H9 (cell line): ENCODE results near the gene NUDT8. TPM values are rescaled to one million over a fixed set of nuclear protein-coding genes. Genes with fewer than 3 reads are reported as not detected.

ENCODE experiments used
- DNase-seq: peaks from one replicate; pipeline ENCODE4 v3.0.0-alpha.2; 2017
- H2AFZ ChIP-seq: one replicate; pipeline ENCODE4 v1.6.1; 2013; ENCODE audit warnings: mild to moderate bottlenecking, low read length, control low read depth, moderate library complexity
- H2AK5ac ChIP-seq: 2 replicates; pipeline ENCODE4 v1.6.1; 2013; ENCODE audit warnings: low read length, control low read depth, mixed read lengths; ENCODE audit not compliant: insufficient read length
- H2BK120ac ChIP-seq: one replicate; pipeline ENCODE4 v1.6.1; 2013; ENCODE audit warnings: low read depth, mild to moderate bottlenecking, low read length, control low read depth, inconsistent platforms; ENCODE audit not compliant: poor library complexity, severe bottlenecking
- H2BK12ac ChIP-seq: 2 replicates; pipeline ENCODE4 v1.6.1; 2013; ENCODE audit warnings: low read length, control low read depth, mixed read lengths, low read depth; ENCODE audit not compliant: insufficient read length
- H2BK15ac ChIP-seq: 2 replicates; pipeline ENCODE4 v1.6.1; 2013; ENCODE audit warnings: low read depth, low read length, control low read depth
- H2BK20ac ChIP-seq: one replicate; pipeline ENCODE4 v1.6.1; 2013; ENCODE audit warnings: low read depth, mild to moderate bottlenecking, low read length, control low read depth, inconsistent platforms; ENCODE audit not compliant: poor library complexity, severe bottlenecking
- H2BK5ac ChIP-seq: 2 replicates; pipeline ENCODE4 v1.6.1; 2013; ENCODE audit warnings: low read length, control low read depth, mixed read lengths; ENCODE audit not compliant: insufficient read length
- H3K14ac ChIP-seq: 2 replicates; pipeline ENCODE4 v1.6.1; 2013; ENCODE audit warnings: low read length, control low read depth; ENCODE audit not compliant: insufficient read depth
- H3K18ac ChIP-seq: 2 replicates; pipeline ENCODE4 v1.6.1; 2013; ENCODE audit warnings: low read depth, mild to moderate bottlenecking, mixed read lengths, low read length, control low read depth; ENCODE audit not compliant: insufficient read length
- H3K23ac ChIP-seq: 2 replicates; pipeline ENCODE4 v1.6.1; 2013; ENCODE audit warnings: low read length, control low read depth, mixed read lengths, low read depth; ENCODE audit not compliant: insufficient read length
- H3K23me2 ChIP-seq: 2 replicates; pipeline ENCODE4 v1.6.1; 2013; ENCODE audit warnings: low read depth, mild to moderate bottlenecking, mixed read lengths, low read length, control low read depth; ENCODE audit not compliant: insufficient read length, poor library complexity, severe bottlenecking
- H3K27ac ChIP-seq: 2 replicates; pipeline ENCODE4 v1.5.1; 2013; ENCODE audit warnings: low read length, control low read depth, mixed read lengths, low read depth; ENCODE audit not compliant: insufficient read length
- H3K27me3 ChIP-seq: 2 replicates; pipeline ENCODE4 v1.6.1; 2013; ENCODE audit warnings: low read length, control low read depth, inconsistent platforms; ENCODE audit not compliant: insufficient read depth
- H3K4ac ChIP-seq: 2 replicates; pipeline ENCODE4 v1.6.1; 2013; ENCODE audit warnings: low read depth, mild to moderate bottlenecking, control low read depth, inconsistent platforms, low read length, moderate library complexity
- H3K4me1 ChIP-seq: 2 replicates; pipeline ENCODE4 v1.6.1; 2013; ENCODE audit warnings: low read length, control low read depth, inconsistent platforms; ENCODE audit not compliant: insufficient read depth
- H3K4me2 ChIP-seq: 2 replicates; pipeline ENCODE4 v1.6.1; 2013; ENCODE audit warnings: low read length, control low read depth, mixed read lengths; ENCODE audit not compliant: insufficient read length, insufficient read depth
- H3K56ac ChIP-seq: 2 replicates; pipeline ENCODE4 v1.6.1; 2013; ENCODE audit warnings: low read depth, mild to moderate bottlenecking, mixed read lengths, low read length, control low read depth; ENCODE audit not compliant: insufficient read length
- H3K79me1 ChIP-seq: 2 replicates; pipeline ENCODE4 v1.6.1; 2013; ENCODE audit warnings: low read depth, mild to moderate bottlenecking, moderate library complexity, low read length, control low read depth, inconsistent platforms; ENCODE audit not compliant: insufficient read depth, poor library complexity, severe bottlenecking
- H3K79me2 ChIP-seq: 2 replicates; pipeline ENCODE4 v1.6.1; 2013; ENCODE audit warnings: low read length, control low read depth, inconsistent platforms; ENCODE audit not compliant: insufficient read depth
- H3K9ac ChIP-seq: 2 replicates; pipeline ENCODE4 v1.6.1; 2013; ENCODE audit warnings: low read length, control low read depth, mixed read lengths; ENCODE audit not compliant: insufficient read length; ENCODE audit errors: extremely low read depth
- H3K9me3 ChIP-seq: one replicate; pipeline ENCODE4 v1.6.1; 2013; ENCODE audit warnings: low read depth, low read length, inconsistent platforms; ENCODE audit not compliant: control insufficient read depth
- H3T11ph ChIP-seq: one replicate; pipeline ENCODE4 v1.6.1; 2013; ENCODE audit warnings: mild to moderate bottlenecking, low read length, control low read depth, inconsistent platforms
- H4K20me1 ChIP-seq: one replicate; pipeline ENCODE4 v1.6.1; 2013; ENCODE audit not compliant: control insufficient read depth, insufficient read length, insufficient read depth
- H4K5ac ChIP-seq: 2 replicates; pipeline ENCODE4 v1.6.1; 2013; ENCODE audit warnings: low read depth, mild to moderate bottlenecking, mixed read lengths, low read length, control low read depth; ENCODE audit not compliant: insufficient read length
- H4K8ac ChIP-seq: replicated peaks from 2 replicates; pipeline ENCODE4 v1.6.1; 2013; ENCODE audit warnings: low read length, control low read depth, mixed read lengths, low read depth; ENCODE audit not compliant: insufficient read length
- H4K91ac ChIP-seq: 2 replicates; pipeline ENCODE4 v1.6.1; 2013; ENCODE audit warnings: low read depth, mild to moderate bottlenecking, moderate library complexity, mixed read lengths, low read length, control low read depth; ENCODE audit not compliant: insufficient read length
- H3K27ac Mint-ChIP-seq, 3 experiments: 2 replicates in 2 of 3; 3 replicates in 1 of 3; pipeline ENCODE4 v1.8.0; 2020 to 2021; ENCODE audit warnings: mixed read lengths in 3 of 3, mild to moderate bottlenecking in 1 of 3, moderate library complexity in 1 of 3
- H3K27me3 Mint-ChIP-seq: 2 replicates; pipeline ENCODE4 v1.8.0; 2021; ENCODE audit warnings: low read depth, mild to moderate bottlenecking, moderate library complexity, mixed read lengths
- H3K36me3 Mint-ChIP-seq, 3 experiments: 2 replicates in 2 of 3; 3 replicates in 1 of 3; pipeline ENCODE4 v1.8.0; 2020 to 2021; ENCODE audit warnings: low read depth in 3 of 3, mixed read lengths in 3 of 3; ENCODE audit not compliant: insufficient read depth in 1 of 3
- H3K4me1 Mint-ChIP-seq, 2 experiments: 2 replicates each; pipeline ENCODE4 v1.8.0; 2020; ENCODE audit warnings: mixed read lengths in 2 of 2
- H3K4me3 Mint-ChIP-seq, 2 experiments: 2 replicates in 1 of 2; 3 replicates in 1 of 2; pipeline ENCODE4 v1.8.0; 2020 to 2021; ENCODE audit warnings: mild to moderate bottlenecking in 2 of 2, mixed read lengths in 2 of 2, moderate library complexity in 1 of 2
- H3K9me3 Mint-ChIP-seq, 2 experiments: 2 replicates in 1 of 2; 3 replicates in 1 of 2; pipeline ENCODE4 v1.8.0; 2020; ENCODE audit warnings: mild to moderate bottlenecking in 2 of 2, mixed read lengths in 2 of 2, moderate library complexity in 1 of 2
- WGBS: extraction: QIAGEN DNeasy Blood & Tissue Kit; methylation state at CpG from one replicate; pipeline ENCODE4 v1.1.7; 2013; ENCODE audit warnings: missing lambda C conversion rate, low lambda C conversion rate, mixed read lengths; ENCODE audit not compliant: insufficient read length; ENCODE audit errors: extremely low coverage; 5-methylcytosine and 5-hydroxymethylcytosine counted together
- total RNA-seq: library from RNA; stranded (reverse); gene quantifications from 2 replicates; pipeline ENCODE4 v1.2.1, GENCODE V29; 2021
- TF ChIP-seq, protein P1 (sequence below): fragments of 200-600 bp; sonication (generic); conservative IDR thresholded peaks from 3 replicates; pipeline ENCODE4 v1.8.0; 2021; ENCODE audit warnings: antibody characterized with exemption, mild to moderate bottlenecking

The NUDT8 gene
- total RNA-seq, 1 experiment from 2014 or later = 6.5 TPM

DNA sequence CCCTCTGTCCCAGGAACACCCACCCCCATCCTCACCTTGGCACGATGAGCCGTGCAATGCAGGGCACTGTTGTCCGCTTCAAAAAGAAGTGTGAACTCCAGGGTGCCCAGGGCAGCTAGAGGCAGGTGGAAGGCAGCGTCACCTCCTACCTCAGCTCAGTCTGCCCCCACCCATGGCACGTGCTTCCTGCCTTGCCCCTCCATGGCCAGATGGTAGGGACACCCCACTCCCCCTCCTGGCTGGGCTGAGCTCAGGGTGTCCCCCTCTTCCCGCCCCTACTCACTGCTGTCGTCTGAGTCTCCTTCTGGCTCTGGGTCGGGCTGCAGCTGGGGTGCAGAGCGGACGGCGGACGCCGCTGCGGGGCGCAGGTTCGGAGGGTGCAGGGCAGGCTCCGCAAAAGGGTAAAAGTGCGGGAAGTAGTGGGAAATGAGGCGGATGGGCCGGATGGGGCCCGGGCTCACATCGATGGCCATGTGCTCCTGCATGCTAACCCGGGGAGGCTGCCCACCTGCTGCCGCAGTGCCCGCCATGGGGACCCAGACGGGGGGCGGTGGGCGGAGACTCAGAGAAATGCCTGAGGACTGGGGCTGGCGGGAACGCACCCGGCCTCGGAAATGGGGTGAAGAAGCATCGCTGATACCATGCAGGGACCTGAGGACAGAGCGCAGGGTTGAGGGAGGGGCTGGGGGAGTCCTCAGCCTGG lies 13.9 kb downstream of the NUDT8 start:
- Mint-ChIP-seq H3K36me3 (peaks cover 12 to 16% (median 14%) of the 10 kb centered on the region in 3 experiments), H3K4me3 (no peak overlapping the region), H3K27ac (no peak overlapping the region; a peak in 1 of 7 replicates), H3K4me1 (peaks cover 35 to 49% of the 10 kb centered on the region in 2 experiments), H3K27me3 (peaks cover 40% of the 10 kb centered on the region), H3K9me3 (peaks cover 0 to 6% of the 10 kb centered on the region in 2 experiments; a peak in 2 of 5 replicates)
- Histone ChIP-seq H3K56ac (no peak overlapping the region), H3K4ac (no peak overlapping the region), H3K4me2 (no peak overlapping the region), H3K18ac (no peak overlapping the region), H3K4me1 (peaks cover 7% of the 10 kb centered on the region; the same call in 1 of the 2 replicates), H2BK12ac (no peak overlapping the region), H3K27me3 (peaks cover 3% of the 10 kb centered on the region; the same call in 1 of the 2 replicates), H3K79me1 (no peaks in the 10 kb centered on the region), H2BK20ac (no peak overlapping the region), H3K9me3 (no peaks in the 10 kb centered on the region), H4K91ac (no peak overlapping the region), H2BK5ac (no peak overlapping the region), H2BK15ac (no peak overlapping the region), H2BK120ac (no peak overlapping the region), H3K9ac (no peak overlapping the region), H3K23ac (no peak overlapping the region), H3K27ac (no peak overlapping the region), H4K20me1 (no peaks in the 10 kb centered on the region), H3K14ac (no peak overlapping the region), H3T11ph (no peak overlapping the region), H2AK5ac (no peak overlapping the region), H4K5ac (no peak overlapping the region), H4K8ac (no peak overlapping the region), H2AFZ (no peak overlapping the region), H3K79me2 (no peaks in the 10 kb centered on the region), H3K23me2 (no peaks in the 10 kb centered on the region)
- DNase-seq = no peak
- no CpG with 5 or more reads among the region's 34 CpGs for WGBS
- TF ChIP-seq, protein P1, sequence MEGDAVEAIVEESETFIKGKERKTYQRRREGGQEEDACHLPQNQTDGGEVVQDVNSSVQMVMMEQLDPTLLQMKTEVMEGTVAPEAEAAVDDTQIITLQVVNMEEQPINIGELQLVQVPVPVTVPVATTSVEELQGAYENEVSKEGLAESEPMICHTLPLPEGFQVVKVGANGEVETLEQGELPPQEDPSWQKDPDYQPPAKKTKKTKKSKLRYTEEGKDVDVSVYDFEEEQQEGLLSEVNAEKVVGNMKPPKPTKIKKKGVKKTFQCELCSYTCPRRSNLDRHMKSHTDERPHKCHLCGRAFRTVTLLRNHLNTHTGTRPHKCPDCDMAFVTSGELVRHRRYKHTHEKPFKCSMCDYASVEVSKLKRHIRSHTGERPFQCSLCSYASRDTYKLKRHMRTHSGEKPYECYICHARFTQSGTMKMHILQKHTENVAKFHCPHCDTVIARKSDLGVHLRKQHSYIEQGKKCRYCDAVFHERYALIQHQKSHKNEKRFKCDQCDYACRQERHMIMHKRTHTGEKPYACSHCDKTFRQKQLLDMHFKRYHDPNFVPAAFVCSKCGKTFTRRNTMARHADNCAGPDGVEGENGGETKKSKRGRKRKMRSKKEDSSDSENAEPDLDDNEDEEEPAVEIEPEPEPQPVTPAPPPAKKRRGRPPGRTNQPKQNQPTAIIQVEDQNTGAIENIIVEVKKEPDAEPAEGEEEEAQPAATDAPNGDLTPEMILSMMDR = no peak
